GM12892 (cell line): ENCODE results near the gene TMEM171.

Experiments
- POLR2A ChIP-seq: IDR thresholded peaks from 2 replicates; pipeline ENCODE4 v1.6.1; 2011; ENCODE audit warnings: low read depth, low read length, control low read depth
- POLR2AphosphoS5 ChIP-seq: IDR thresholded peaks from 2 replicates; pipeline ENCODE4 v1.6.1; 2011; ENCODE audit warnings: low read depth, low read length, control low read depth
- TAF1 ChIP-seq: IDR thresholded peaks from 2 replicates; pipeline ENCODE4 v1.6.1; 2011; ENCODE audit warnings: low read depth, mild to moderate bottlenecking, control low read depth, low read length, borderline replicate concordance

DNA sequence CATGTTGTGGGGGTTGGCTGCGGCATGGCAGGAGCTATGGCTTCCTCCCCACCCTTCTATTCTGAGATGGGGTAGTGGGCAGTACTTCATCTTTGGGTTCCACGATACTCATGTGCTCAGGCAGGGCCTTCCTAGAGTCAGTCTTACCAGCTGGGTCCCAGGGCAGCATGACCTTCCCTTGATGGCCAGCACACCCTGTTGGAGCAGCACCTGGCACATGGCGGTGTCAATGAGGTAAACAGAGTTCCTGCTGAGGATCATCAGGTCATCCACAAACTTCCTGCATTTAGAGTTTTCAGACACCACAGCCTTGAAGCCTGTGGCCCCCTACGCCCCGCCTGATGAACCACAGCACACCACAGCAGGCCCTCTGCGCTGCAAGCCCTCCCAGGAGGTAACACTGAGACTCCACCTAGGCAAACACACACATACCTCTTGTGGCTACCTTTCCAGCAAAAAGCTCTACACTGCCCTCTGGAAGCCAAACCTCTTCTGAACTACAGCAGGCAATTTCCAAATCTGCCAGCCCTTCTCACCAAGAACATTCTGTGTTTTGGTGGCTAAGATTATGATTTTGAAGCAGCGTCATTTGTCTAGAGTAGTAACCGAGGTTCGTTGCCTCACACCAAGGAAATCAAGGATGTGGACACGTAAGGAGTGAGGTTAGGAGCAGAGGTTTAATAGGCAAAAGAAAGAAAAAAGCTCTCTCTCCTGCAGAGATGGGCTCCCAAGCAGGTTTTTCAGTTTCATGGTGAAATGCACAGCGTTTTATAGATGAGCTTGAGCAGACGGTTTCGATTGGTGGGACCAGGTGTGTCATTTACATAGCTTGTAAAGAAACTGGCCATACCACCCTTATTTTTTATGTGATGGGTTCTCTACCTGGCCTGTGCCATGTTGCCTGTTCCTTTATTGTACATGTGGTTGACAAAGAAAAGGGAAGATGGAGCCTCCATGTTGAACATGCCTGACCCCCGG is 32.3 kb downstream of the TMEM171 start:
- TF ChIP-seq POLR2A, result no peak
- no peak for TF ChIP-seq TAF1
- TF ChIP-seq POLR2AphosphoS5, result no peak
